ENCODE results near the gene KCNQ1. TPM values are rescaled to one million over a fixed set of nuclear protein-coding genes. Genes with fewer than 3 reads are reported as not detected.
A peak's percentile ranks its signal among the peaks of the same experiment; 100 is the strongest.

The KCNQ1 gene
- total RNA-seq, 2 donors from 2014 or later, result 33.5 to 39.7 TPM

- intact Hi-C loops (cut with DNase I), result loop anchor here in 1 of 2 donors (5.0 kb wide), 1 partner anchor 50 kb away; no protein-coding TSS in a partner anchor
- DNase-seq (no peak), ATAC-seq (no peak)
Measured at GRCh38 chr11:2831781-2832532, 387.1 kb downstream of the KCNQ1 start.

- ATAC-seq, result no peak
- intact Hi-C loops (cut with DNase I), result loop anchor here in 1 of 2 donors (5.0 kb wide), 1 partner anchor 50 kb away; no protein-coding TSS in a partner anchor
Measured at GRCh38 chr11:2832533-2833020, 387.8 kb downstream of the KCNQ1 start.

GRCh38 chr11:2833051-2833715, 388.4 kb downstream of the KCNQ1 start:
- intact Hi-C loops (cut with DNase I), result loop anchor here in 1 of 2 donors (5.0 kb wide), 1 partner anchor 49 kb away; no protein-coding TSS in a partner anchor

More at GRCh38 chr11:2832533-2833020, 387.8 kb downstream of the KCNQ1 start:
- DNase-seq, result no peak

GRCh38 chr11:2833716-2834502, 389.1 kb downstream of the KCNQ1 start:
- ATAC-seq (no peak), DNase-seq (no peak)
- intact Hi-C loops (cut with DNase I), result loop anchor here in 1 of 2 donors (5.0 kb wide), 1 partner anchor 48 kb away; no protein-coding TSS in a partner anchor

More at GRCh38 chr11:2833051-2833715, 388.4 kb downstream of the KCNQ1 start:
- ATAC-seq, result no peak
- DNase-seq, result no peak

- ATAC-seq (no peak), DNase-seq (no peak)
- intact Hi-C loops (cut with DNase I), result loop anchor here in 1 of 2 donors (5.0 kb wide), 1 partner anchor 48 kb away; no protein-coding TSS in a partner anchor
Measured at GRCh38 chr11:2834503-2835273, 389.9 kb downstream of the KCNQ1 start.

- intact Hi-C loops (cut with DNase I), result no loop called here
- no peak for ATAC-seq
- no peak for DNase-seq
Measured at GRCh38 chr11:2835296-2835695, 390.5 kb downstream of the KCNQ1 start.

- ATAC-seq, result no peak
- no peak for DNase-seq
- intact Hi-C loops (cut with DNase I), result no loop called here
Measured at GRCh38 chr11:2835751-2836150, 390.9 kb downstream of the KCNQ1 start.

- no peak for DNase-seq
- intact Hi-C loops (cut with DNase I), result no loop called here
- peak in 1 of 2 donors; percentile 10 for ATAC-seq
Measured at GRCh38 chr11:2836315-2837095, 391.7 kb downstream of the KCNQ1 start.

GRCh38 chr11:2837096-2837601, 392.3 kb downstream of the KCNQ1 start:
- intact Hi-C loops (cut with DNase I), result no loop called here
- peak; percentile 87 to 88 for ATAC-seq
- peak; percentile 84 for DNase-seq

GRCh38 chr11:2837651-2838050, 392.8 kb downstream of the KCNQ1 start:
- no peak for ATAC-seq
- intact Hi-C loops (cut with DNase I), result no loop called here
- DNase-seq, result no peak

GRCh38 chr11:2838091-2838490, 393.3 kb downstream of the KCNQ1 start:
- intact Hi-C loops (cut with DNase I), result no loop called here
- no peak for DNase-seq
- ATAC-seq, result no peak

GRCh38 chr11:2838676-2839294, 394.0 kb downstream of the KCNQ1 start:
- no peak for DNase-seq
- no peak for ATAC-seq
- intact Hi-C loops (cut with DNase I), result no loop called here

- DNase-seq (no peak), ATAC-seq (no peak)
- intact Hi-C loops (cut with DNase I), result no loop called here
Measured at GRCh38 chr11:2839395-2839943, 394.7 kb downstream of the KCNQ1 start.

- no peak for DNase-seq
- intact Hi-C loops (cut with DNase I), result no loop called here
- no peak for ATAC-seq
Measured at GRCh38 chr11:2841411-2842190, 396.8 kb downstream of the KCNQ1 start.

GRCh38 chr11:2842876-2843275, 398.1 kb downstream of the KCNQ1 start:
- ATAC-seq, result no peak
- intact Hi-C loops (cut with DNase I), result no loop called here
- DNase-seq, result no peak

- ATAC-seq (no peak), DNase-seq (no peak)
- intact Hi-C loops (cut with DNase I), result no loop called here
Measured at GRCh38 chr11:2843551-2843950, 398.7 kb downstream of the KCNQ1 start.
